Embryonic facial prominence (tissue), 1 donor: ENCODE results near the gene CTNND2.

Experiments
- DNase-seq: peaks from one replicate; pipeline ENCODE4 v3.0.0-alpha.2; 2016; ENCODE audit errors: extremely low spot score

The CTNND2 gene

GRCh38 chr5:11386398-11386797 lies 517.8 kb downstream of the CTNND2 start:
- DNase-seq = no peak

- no peak for DNase-seq
Measured at GRCh38 chr5:11385901-11386293, 518.3 kb downstream of the CTNND2 start.

GRCh38 chr5:11385251-11385900 lies 518.9 kb downstream of the CTNND2 start:
- no peak for DNase-seq

- DNase-seq = no peak
Measured at GRCh38 chr5:11384441-11385250, 519.6 kb downstream of the CTNND2 start.

GRCh38 chr5:11383506-11384095 lies 520.6 kb downstream of the CTNND2 start:
- DNase-seq = no peak

- DNase-seq = no peak
Measured at GRCh38 chr5:11378461-11378860, 525.8 kb downstream of the CTNND2 start.

- no peak for DNase-seq
Measured at GRCh38 chr5:11377896-11378295, 526.4 kb downstream of the CTNND2 start.

GRCh38 chr5:11372191-11372590 lies 532.1 kb downstream of the CTNND2 start:
- DNase-seq = no peak

GRCh38 chr5:11371021-11371420 lies 533.2 kb downstream of the CTNND2 start:
- no peak for DNase-seq

- DNase-seq = no peak
Measured at GRCh38 chr5:11364531-11364930, 539.7 kb downstream of the CTNND2 start.

- DNase-seq = no peak
Measured at GRCh38 chr5:11363631-11364178, 540.5 kb downstream of the CTNND2 start.

- DNase-seq = no peak
Measured at GRCh38 chr5:11361768-11362167, 542.5 kb downstream of the CTNND2 start.

- no peak for DNase-seq
Measured at GRCh38 chr5:11357928-11358327, 546.3 kb downstream of the CTNND2 start.

GRCh38 chr5:11355491-11355890 lies 548.8 kb downstream of the CTNND2 start:
- no peak for DNase-seq

GRCh38 chr5:11346336-11346735 lies 557.9 kb downstream of the CTNND2 start:
- DNase-seq = no peak

GRCh38 chr5:11335881-11336760 lies 568.1 kb downstream of the CTNND2 start:
- no peak for DNase-seq

GRCh38 chr5:11334404-11334803 lies 569.8 kb downstream of the CTNND2 start:
- no peak for DNase-seq

GRCh38 chr5:11329679-11330078 lies 574.6 kb downstream of the CTNND2 start:
- no peak for DNase-seq

GRCh38 chr5:11324521-11325289 lies 579.5 kb downstream of the CTNND2 start:
- DNase-seq = no peak

- no peak for DNase-seq
Measured at GRCh38 chr5:11323761-11324160, 580.5 kb downstream of the CTNND2 start.

- DNase-seq = no peak
Measured at GRCh38 chr5:11322133-11322532, 582.1 kb downstream of the CTNND2 start.
